ENCODE results near the gene PTPRN2. TPM values are rescaled to one million over a fixed set of nuclear protein-coding genes. Genes with fewer than 3 reads are reported as not detected.

The PTPRN2 gene
- total and polyA plus RNA-seq, 7 donors: 0.47 to 0.82 (median 0.51) TPM

GRCh38 chr7:157961731-157962457 lies 625.7 kb downstream of the PTPRN2 start:
- Histone ChIP-seq H3K27me3 (ENCODE audit: insufficient read depth in 3 of 3, low read length in 2 of 3) (no peaks in the 10 kb centered on the region), H3K4me3 (no peak overlapping the region), H3K27ac (no peak overlapping the region), H3K4me1 (no peaks in the 10 kb centered on the region), H3K36me3 (ENCODE audit: insufficient read depth in 1 of 2, low read depth in 1 of 2) (no peaks in the 10 kb centered on the region), H3K9me3 (no peaks in the 10 kb centered on the region)
- intact Hi-C loops (cut with DNase I): no loop called here
- TF ChIP-seq CTCF (IDR thresholded peaks at IDR 0.05): no peak
- DNase-seq (no peak), ATAC-seq (no peak)
- WGBS, 3 donors: 16 to 22% (median 19%) methylated on average over 29 of the region's 29 CpGs

GRCh38 chr7:157955348-157955999 lies 632.1 kb downstream of the PTPRN2 start:
- no peaks in the 10 kb centered on the region for H3K4me1 ChIP-seq
- no peak for TF ChIP-seq CTCF (IDR thresholded peaks at IDR 0.05)
- H3K9me3 ChIP-seq: peaks cover under 1% of the 10 kb centered on the region
- no peak overlapping the region for H3K4me3 ChIP-seq
- no peaks in the 10 kb centered on the region for H3K36me3 ChIP-seq (ENCODE audit: insufficient read depth in 1 of 2, low read depth in 1 of 2)
- WGBS, 3 donors: 52 to 57% (median 52%) methylated on average over 13 of the region's 13 CpGs
- no peak for DNase-seq
- H3K27me3 ChIP-seq (ENCODE audit: insufficient read depth in 3 of 3, low read length in 2 of 3): peaks cover 0 to 2% (median 0%) of the 10 kb centered on the region in 3 donors
- no peak overlapping the region for H3K27ac ChIP-seq
- no peak for ATAC-seq
- intact Hi-C loops (cut with DNase I): no loop called here

GRCh38 chr7:157954901-157955300 lies 632.7 kb downstream of the PTPRN2 start:
- DNase-seq: no peak
- Histone ChIP-seq H3K27ac (no peak overlapping the region), H3K36me3 (ENCODE audit: insufficient read depth in 1 of 2, low read depth in 1 of 2) (no peaks in the 10 kb centered on the region), H3K4me3 (no peak overlapping the region), H3K4me1 (no peaks in the 10 kb centered on the region), H3K27me3 (ENCODE audit: insufficient read depth in 3 of 3, low read length in 2 of 3) (peaks cover 0 to 2% (median 0%) of the 10 kb centered on the region in 3 donors), H3K9me3 (peaks cover 6% of the 10 kb centered on the region)
- intact Hi-C loops (cut with DNase I): no loop called here
- WGBS, 3 donors: 78 to 80% (median 79%) methylated on average over 7 of the region's 7 CpGs
- no peak for ATAC-seq
- TF ChIP-seq CTCF (IDR thresholded peaks at IDR 0.05): no peak

DNA sequence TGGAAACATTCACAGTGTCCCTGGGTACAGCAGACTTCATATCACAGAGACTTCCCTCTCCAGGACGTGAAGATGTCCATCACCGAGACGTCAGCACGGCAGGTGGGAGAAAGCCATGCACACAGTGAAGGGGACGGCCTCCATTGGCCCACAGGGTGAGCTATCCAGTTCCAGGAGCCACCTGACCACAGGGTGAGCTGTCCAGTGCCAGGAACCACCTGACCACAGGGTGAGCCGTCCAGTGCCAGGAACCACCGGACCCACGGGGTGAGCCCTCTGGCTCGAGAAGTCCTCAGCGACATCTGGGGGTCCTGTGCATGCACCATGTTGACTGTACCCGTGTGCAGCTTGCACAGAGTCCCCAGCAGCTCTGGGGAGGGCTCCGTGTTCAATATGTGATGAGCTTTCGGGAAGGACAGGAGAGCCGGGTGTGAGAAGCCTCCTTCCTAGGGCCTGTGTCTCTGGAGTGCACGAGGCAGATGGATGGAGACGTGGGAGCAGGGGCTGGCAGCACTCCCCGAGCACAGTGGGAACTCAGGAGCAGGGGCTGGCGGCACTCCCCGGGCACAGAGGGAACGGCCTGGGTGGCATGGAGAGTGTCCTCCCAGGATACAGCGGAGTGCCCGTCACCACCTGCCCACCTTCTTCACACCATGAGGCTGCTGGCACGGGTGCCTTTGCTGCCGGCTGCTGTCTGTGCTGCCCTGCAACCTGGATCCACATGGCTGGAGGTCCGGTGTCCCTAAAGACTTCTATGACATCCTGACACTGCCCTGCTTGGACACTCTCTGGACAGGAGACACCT lies 634.6 kb downstream of the PTPRN2 start:
- H3K4me1 ChIP-seq: no peaks in the 10 kb centered on the region
- peaks cover 11% of the 10 kb centered on the region for H3K9me3 ChIP-seq
- intact Hi-C loops (cut with DNase I): no loop called here
- ATAC-seq: no peak
- TF ChIP-seq CTCF (IDR thresholded peaks at IDR 0.05): no peak
- H3K27me3 ChIP-seq (ENCODE audit: insufficient read depth in 3 of 3, low read length in 2 of 3): peaks cover 0 to 2% (median 0%) of the 10 kb centered on the region in 3 donors
- no peak overlapping the region for H3K27ac ChIP-seq
- H3K4me3 ChIP-seq: no peak overlapping the region
- no peaks in the 10 kb centered on the region for H3K36me3 ChIP-seq (ENCODE audit: insufficient read depth in 1 of 2, low read depth in 1 of 2)
- DNase-seq: no peak
- WGBS, 3 donors: 73 to 80% (median 80%) methylated on average over 22 to 25 of the region's 25 CpGs

All from psoas muscle (tissue), 8 donors.